T-cell (primary cell): Measurements from ENCODE around the gene SNX33. TPM values are rescaled to one million over a fixed set of nuclear protein-coding genes. Genes with fewer than 3 reads are reported as not detected.
"Not testable (repeated sequence)": the region's sequence is repeated elsewhere in the genome, so short reads cannot be mapped to it uniquely, and the experiment has no call there.

Source experiments
- ATAC-seq, 4 experiments: fragments of 200-7000 bp in 3 of 4; fragments of 150-1000 bp in 1 of 4; cut with Tn5 transposase; replicated peaks in 1 of 4; 1 replicate in 3 of 4; 2 replicates in 1 of 4; pipeline ENCODE4 v1.10.0; 2021; ENCODE audit warnings: moderate library complexity in 3 of 4, mild to moderate bottlenecking in 2 of 4, moderate number of reproducible peaks in 1 of 4
- CTCF ChIA-PET, 2 donors: fragments of 300-600 bp; sonication (Branson Sonifier 250); formaldehyde crosslinking; loops; one replicate each; lab custom pipeline; 2022; ENCODE audit warnings: antibody characterized with exemption in 2 of 2; lab: Charles Lee
- POLR2A ChIA-PET, 2 donors: fragments of 300-600 bp; sonication (Branson Sonifier 250); formaldehyde crosslinking; loops; one replicate each; lab custom pipeline; 2022; ENCODE audit warnings: antibody characterized with exemption in 2 of 2; lab: Charles Lee
- DNase-seq, 35 experiments: peaks; one replicate each; pipeline versions ENCODE4 v3.0.0 to v3.0.0-alpha.2; 2013 to 2023
- H3K27ac ChIP-seq: one replicate; pipeline ENCODE4 v1.5.1; 2013; ENCODE audit warnings: low read length
- H3K27me3 ChIP-seq, 2 experiments: replicated peaks in 1 of 2; 1 replicate in 1 of 2; 2 replicates in 1 of 2; pipeline versions ENCODE4 v1.6.1 to v1.7.0; 2013; ENCODE audit warnings: low read length in 1 of 2, mixed read lengths in 1 of 2; ENCODE audit not compliant: control insufficient read depth in 2 of 2, insufficient read depth in 2 of 2; ENCODE audit errors: extremely low read depth in 1 of 2
- H3K36me3 ChIP-seq, 2 donors: 1 replicate in 1 of 2; 2 replicates in 1 of 2; pipeline versions ENCODE4 v1.6.1 to v1.7.0; 2013; ENCODE audit warnings: low read length in 1 of 2; ENCODE audit not compliant: control insufficient read depth in 2 of 2, insufficient read depth in 1 of 2; ENCODE audit errors: extremely low read depth in 1 of 2
- H3K4me1 ChIP-seq, 2 experiments: 1 replicate in 1 of 2; 2 replicates in 1 of 2; pipeline versions ENCODE4 v1.6.1 to v1.7.0; 2013; ENCODE audit warnings: low read length in 2 of 2, mixed read lengths in 1 of 2; ENCODE audit not compliant: insufficient read depth in 2 of 2, control insufficient read depth in 1 of 2; ENCODE audit errors: extremely low read depth in 1 of 2
- H3K4me3 ChIP-seq, 2 donors: 1 replicate in 1 of 2; 2 replicates in 1 of 2; pipeline versions ENCODE4 v1.5.1 to v1.7.0; 2013; ENCODE audit warnings: mild to moderate bottlenecking in 2 of 2, low read length in 1 of 2, moderate library complexity in 1 of 2; ENCODE audit not compliant: control insufficient read depth in 1 of 2; ENCODE audit errors: extremely low read depth in 1 of 2
- H3K9me3 ChIP-seq: 2 replicates; pipeline ENCODE4 v1.7.0; 2013
- H3K27ac Mint-ChIP-seq, 2 donors: one replicate each; pipeline ENCODE4 v1.8.0; 2020 to 2021; ENCODE audit warnings: mild to moderate bottlenecking in 2 of 2, mixed read lengths in 2 of 2
- H3K27me3 Mint-ChIP-seq, 2 donors: one replicate each; pipeline ENCODE4 v1.8.0; 2021 to 2022; ENCODE audit warnings: mixed read lengths in 2 of 2
- H3K36me3 Mint-ChIP-seq: one replicate; pipeline ENCODE4 v1.8.0; 2021; ENCODE audit warnings: mixed read lengths
- H3K4me1 Mint-ChIP-seq, 3 donors: one replicate each; pipeline ENCODE4 v1.8.0; 2020 to 2022; ENCODE audit warnings: mixed read lengths in 3 of 3, mild to moderate bottlenecking in 1 of 3
- H3K4me3 Mint-ChIP-seq, 3 donors: one replicate each; pipeline ENCODE4 v1.8.0; 2020 to 2022; ENCODE audit warnings: mild to moderate bottlenecking in 3 of 3, mixed read lengths in 3 of 3, moderate library complexity in 3 of 3
- H3K9me3 Mint-ChIP-seq, 3 donors: one replicate each; pipeline ENCODE4 v1.8.0; 2020 to 2022; ENCODE audit warnings: mixed read lengths in 3 of 3
- WGBS: methylation state at CpG from one replicate; pipeline ENCODE4 v1.1.5; 2013; ENCODE audit warnings: missing lambda C conversion rate; ENCODE audit not compliant: insufficient coverage; 5-methylcytosine and 5-hydroxymethylcytosine counted together
- total RNA-seq, 35 experiments: library from RNA in 6 of 35; stranded (reverse) in 6 of 35; fragments of 120-200 nt in 1 of 35; gene quantifications; one replicate each; pipeline versions ENCODE4 v1.2.1 to v1.2.4 and lab custom pipeline; 2013 to 2026

The SNX33 gene
- total RNA-seq, 5 donors from 2014 or later (not counting 1 experiment from before 2014, with no cell fraction given), result 1.4 to 3.4 (median 2.5) TPM

DNA sequence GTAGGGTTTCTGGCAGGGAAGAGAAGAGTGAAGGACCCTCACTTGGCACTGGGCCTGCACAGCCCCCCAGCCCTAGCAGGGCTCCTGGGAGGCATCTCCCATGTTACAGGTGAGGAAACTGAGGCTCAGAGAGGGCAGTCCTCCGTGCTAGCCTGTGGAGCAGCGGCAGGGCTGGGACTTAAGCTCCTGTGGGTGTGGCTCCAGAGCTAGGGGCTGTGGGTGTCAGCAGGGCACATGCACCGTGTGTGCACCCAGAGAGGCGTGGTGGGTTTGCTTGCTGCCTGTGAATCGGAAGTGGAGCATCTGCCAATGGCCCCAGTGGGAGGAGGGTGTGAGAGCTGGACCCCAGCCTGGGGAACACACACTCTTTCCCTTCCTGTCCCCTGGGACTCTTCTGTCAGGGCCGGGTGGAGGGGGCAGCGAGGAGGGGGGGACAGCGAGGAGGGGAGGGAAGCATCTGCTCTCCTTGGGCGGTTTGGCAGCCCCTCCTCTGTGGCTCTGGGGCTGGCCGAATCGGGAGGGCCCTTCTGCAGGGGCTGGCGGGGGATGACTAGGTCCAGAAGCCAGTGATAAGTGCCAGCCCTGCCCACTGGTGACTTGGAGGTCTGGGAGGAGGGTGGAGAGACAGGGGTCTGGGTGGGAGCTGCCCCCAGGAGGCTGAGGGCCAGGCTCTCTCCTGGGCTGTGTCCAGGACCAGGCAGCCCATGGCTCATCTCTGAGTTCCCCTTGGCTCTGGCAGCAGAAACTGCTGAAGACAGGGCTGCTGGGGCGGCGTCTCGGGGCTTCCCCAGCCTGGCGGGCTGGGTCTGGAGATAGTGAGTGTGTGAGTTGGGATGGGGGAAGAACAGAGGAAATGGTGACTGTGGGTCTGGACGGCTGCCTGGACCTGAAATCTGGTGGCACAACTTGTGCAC is 52.5 kb downstream of the SNX33 start:
- POLR2A ChIA-PET, H3K4me3 Mint-ChIP-seq, H3K27ac Mint-ChIP-seq, CTCF ChIA-PET, H3K27ac ChIP-seq, H3K36me3 ChIP-seq, H3K4me3 ChIP-seq, H3K9me3 Mint-ChIP-seq, H3K27me3 Mint-ChIP-seq, H3K9me3 ChIP-seq, H3K36me3 Mint-ChIP-seq: not testable (repeated sequence)
- H3K4me1 Mint-ChIP-seq, result peaks cover 6 to 17% (median 10%) of the 10 kb centered on the region in 3 donors
- ATAC-seq (peak in 3 of 4 experiments; percentile 6 to 53 (median 21)), DNase-seq (peak in 1 of 35 experiments; percentile 27)
- Histone ChIP-seq H3K4me1 (peaks cover 0 to 28% of the 10 kb centered on the region in 2 experiments), H3K27me3 (peaks cover 0 to 17% of the 10 kb centered on the region in 2 experiments)
- WGBS, result 27% methylated on average over 5 of the region's 17 CpGs

DNA sequence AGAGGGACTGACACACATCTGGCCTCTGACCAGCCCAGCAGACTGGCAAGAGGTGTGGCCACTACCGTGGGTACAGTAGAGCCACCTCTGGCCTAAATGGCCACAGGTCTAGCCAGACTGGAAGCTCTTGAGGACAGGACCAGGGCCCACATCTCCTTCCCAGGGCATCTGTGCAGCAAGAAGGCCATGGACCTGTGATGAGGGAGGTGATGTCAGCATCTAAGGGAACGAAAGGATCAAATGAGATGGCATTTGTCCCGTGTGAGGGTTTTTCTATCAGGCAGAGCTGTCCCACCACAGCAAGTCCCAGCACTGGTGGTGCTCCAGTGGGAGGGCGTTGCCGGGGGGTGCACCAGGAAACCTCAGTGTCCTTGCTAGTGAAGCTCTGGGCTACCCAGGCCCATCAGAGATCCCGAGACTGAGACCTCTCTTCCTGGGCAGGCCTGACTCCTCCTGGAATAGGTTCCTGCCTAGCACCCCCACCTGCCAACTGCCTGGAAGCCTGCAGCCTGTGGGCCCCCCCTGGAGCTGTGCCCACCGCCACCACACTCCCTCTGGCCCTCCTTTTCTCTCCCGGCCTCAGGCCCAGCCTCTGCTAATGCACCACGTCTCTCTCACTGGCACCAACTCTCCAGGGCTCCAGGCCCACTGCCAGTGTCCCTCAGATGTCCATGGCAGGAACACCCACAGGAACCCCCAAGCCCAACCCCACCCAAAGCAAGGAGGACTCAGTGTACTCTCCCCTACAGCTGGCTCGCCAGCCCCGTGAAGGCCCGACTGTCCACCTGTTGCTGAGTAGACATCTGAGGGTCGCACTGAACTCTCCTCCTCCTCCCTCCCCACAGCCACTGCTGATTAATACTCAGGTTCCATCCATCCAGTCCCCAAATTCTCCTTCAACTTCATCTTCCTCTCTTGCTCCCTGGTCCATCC is 53.6 kb downstream of the SNX33 start:
- H3K9me3 ChIP-seq, H3K27me3 Mint-ChIP-seq, H3K9me3 Mint-ChIP-seq, H3K4me3 Mint-ChIP-seq, H3K4me3 ChIP-seq, H3K36me3 Mint-ChIP-seq, H3K36me3 ChIP-seq, POLR2A ChIA-PET, ATAC-seq, H3K27ac ChIP-seq, DNase-seq, H3K27ac Mint-ChIP-seq, H3K4me1 Mint-ChIP-seq: not testable (repeated sequence)
- CTCF ChIA-PET, result interaction anchor here in 1 of 2 donors (0.6 kb wide), 1 partner anchor 1171 kb away, joined by 3 read pairs; no protein-coding TSS in a partner anchor
- Histone ChIP-seq H3K27me3 (peaks cover 0 to 13% of the 10 kb centered on the region in 2 experiments), H3K4me1 (peaks cover 0 to 16% of the 10 kb centered on the region in 2 experiments)
- 83% methylated on average over 4 of the region's 13 CpGs for WGBS

DNA sequence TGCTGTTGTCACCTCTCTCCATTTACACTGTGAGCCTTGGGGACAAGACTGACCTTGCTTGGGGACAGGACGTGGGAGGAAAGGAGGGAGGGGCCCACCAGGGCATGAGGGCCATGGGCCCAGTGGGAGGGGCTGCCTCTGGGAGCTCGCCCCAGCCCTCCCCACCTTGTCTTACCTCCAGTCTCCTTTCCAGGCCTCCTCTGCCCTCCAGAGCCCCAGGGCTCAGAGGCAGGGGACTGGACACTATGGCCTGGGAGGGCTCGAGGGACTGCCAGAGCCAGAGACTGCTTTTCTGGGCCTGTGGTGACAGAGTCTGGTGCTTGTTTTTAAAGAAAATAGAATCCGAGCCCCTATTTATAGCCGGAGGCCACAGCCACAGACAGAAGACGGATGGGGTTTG is 54.7 kb downstream of the SNX33 start:
- H3K27ac ChIP-seq, result no peak overlapping the region
- peaks cover 0 to 16% of the 10 kb centered on the region in 2 experiments for H3K4me1 ChIP-seq
- WGBS, result no CpG with 5 or more reads among the region's 6 CpGs
- H3K9me3 ChIP-seq, result no peaks in the 10 kb centered on the region
- POLR2A ChIA-PET, result no interaction called here
- no peaks in the 10 kb centered on the region for H3K36me3 Mint-ChIP-seq
- H3K4me1 Mint-ChIP-seq, result peaks cover 0 to 6% (median 1%) of the 10 kb centered on the region in 3 donors
- DNase-seq (no peak), ATAC-seq (no peak)
- no peaks in the 10 kb centered on the region for H3K9me3 Mint-ChIP-seq
- H3K27me3 ChIP-seq, result peaks cover 0 to 3% of the 10 kb centered on the region in 2 experiments
- H3K4me3 ChIP-seq, result no peak overlapping the region
- no peak overlapping the region for H3K4me3 Mint-ChIP-seq
- no peak overlapping the region for H3K27ac Mint-ChIP-seq
- H3K36me3 ChIP-seq, result no peaks in the 10 kb centered on the region
- H3K27me3 Mint-ChIP-seq, result no peaks in the 10 kb centered on the region
- CTCF ChIA-PET, result no interaction called here

DNA sequence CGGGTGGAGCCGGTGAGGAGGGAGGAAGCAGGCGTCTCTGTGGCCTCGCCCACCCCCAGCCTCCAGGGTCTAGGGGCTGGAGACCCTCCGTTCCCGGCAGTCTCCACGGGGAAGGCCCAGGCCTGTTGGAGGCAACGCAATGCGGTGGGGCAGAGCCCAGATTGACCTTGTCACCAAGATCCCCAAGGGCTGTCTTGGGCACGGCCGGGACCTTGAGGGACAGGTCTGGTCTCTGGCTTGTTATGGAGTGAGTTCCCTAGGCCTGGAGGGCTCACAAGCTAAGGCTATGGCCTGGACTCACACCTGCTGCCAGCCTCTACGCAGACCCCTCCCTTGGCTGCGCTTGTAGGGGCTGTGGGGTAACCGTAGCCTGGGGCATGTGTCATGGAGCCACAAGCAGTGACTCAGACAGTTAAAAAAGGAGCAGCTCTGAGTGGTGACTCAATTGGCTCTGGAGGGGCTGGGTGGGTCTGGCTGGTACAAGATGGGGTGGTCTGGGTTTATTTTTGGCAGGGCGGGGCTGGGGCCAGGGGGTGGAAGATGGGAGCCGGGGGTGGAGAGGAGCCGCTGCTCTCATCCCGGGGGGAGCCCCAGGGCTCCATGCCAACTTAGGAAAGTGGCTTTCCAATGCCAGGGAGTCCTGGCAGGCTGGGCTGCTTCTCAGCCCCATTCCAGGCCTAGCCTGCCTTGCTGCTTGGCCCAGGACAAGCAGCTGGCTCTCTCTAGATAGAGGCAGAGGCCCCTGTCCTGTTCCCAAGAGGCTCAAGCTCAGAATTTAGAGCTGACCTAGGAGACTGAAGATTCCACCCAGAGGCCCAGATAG is 55.9 kb downstream of the SNX33 start:
- H3K27me3 Mint-ChIP-seq, CTCF ChIA-PET, H3K27ac ChIP-seq, H3K9me3 ChIP-seq, H3K9me3 Mint-ChIP-seq, ATAC-seq, POLR2A ChIA-PET, H3K36me3 Mint-ChIP-seq, H3K27me3 ChIP-seq, H3K4me1 Mint-ChIP-seq, H3K36me3 ChIP-seq, H3K4me3 ChIP-seq, DNase-seq, H3K4me3 Mint-ChIP-seq, H3K27ac Mint-ChIP-seq: not testable (repeated sequence)
- peaks cover 0 to 16% of the 10 kb centered on the region in 2 experiments for H3K4me1 ChIP-seq
- no CpG with 5 or more reads among the region's 18 CpGs for WGBS

DNA sequence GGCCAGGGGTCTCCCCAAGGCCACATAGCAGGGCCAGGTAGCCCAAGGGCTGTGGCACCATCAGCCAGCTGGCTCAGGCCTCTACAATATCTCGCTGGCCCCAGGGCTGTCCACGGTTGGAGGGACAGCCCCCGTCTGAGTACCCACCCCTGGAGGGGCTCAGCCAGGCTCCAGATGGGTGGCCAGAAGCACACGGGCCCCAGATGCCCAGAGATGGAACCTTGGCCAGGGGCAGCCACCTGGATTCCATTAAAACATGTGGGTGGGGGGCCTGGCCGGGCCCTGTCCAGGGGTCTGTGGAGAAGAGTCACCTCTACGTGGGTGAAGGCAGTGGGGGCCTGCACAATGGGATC is 56.5 kb downstream of the SNX33 start:
- Mint-ChIP-seq H3K27ac (no peak overlapping the region), H3K9me3 (no peaks in the 10 kb centered on the region), H3K36me3 (no peaks in the 10 kb centered on the region), H3K4me1 (peaks cover 0 to 3% (median 1%) of the 10 kb centered on the region in 3 donors), H3K27me3 (no peaks in the 10 kb centered on the region), H3K4me3 (no peak overlapping the region)
- Histone ChIP-seq H3K27ac (no peak overlapping the region), H3K27me3 (peaks cover 0 to 2% of the 10 kb centered on the region in 2 experiments), H3K4me1 (peaks cover 0 to 13% of the 10 kb centered on the region in 2 experiments), H3K9me3 (no peaks in the 10 kb centered on the region), H3K36me3 (no peaks in the 10 kb centered on the region), H3K4me3 (no peak overlapping the region)
- ATAC-seq (no peak), DNase-seq (no peak)
- ChIA-PET POLR2A (no interaction called here), CTCF (no interaction called here)
- 81% methylated on average over 6 of the region's 6 CpGs for WGBS

DNA sequence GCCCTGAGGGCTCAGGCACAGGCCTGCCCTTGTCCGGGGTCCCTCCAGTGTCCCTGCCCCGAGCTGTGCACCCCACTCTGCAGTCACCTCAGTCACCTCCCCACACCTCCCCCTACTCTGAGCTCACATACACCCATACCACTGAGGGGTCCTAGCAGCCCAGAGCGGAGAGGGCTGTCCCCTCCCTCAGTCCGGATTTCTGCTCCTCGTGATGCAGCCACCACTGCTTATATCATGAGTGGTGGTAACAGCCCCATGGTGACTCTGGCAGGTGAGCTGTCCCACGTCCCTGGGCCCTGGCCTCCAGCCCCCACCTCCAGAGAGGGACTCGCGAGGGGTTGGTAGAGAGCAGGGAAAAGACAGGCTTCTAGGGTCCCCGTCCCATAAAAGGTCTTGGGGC is 56.9 kb downstream of the SNX33 start:
- Histone ChIP-seq H3K4me1 (peaks cover 0 to 9% of the 10 kb centered on the region in 2 experiments), H3K27ac (no peak overlapping the region), H3K27me3 (no peaks in the 10 kb centered on the region), H3K36me3 (no peaks in the 10 kb centered on the region), H3K9me3 (no peaks in the 10 kb centered on the region), H3K4me3 (no peak overlapping the region)
- Mint-ChIP-seq H3K4me3 (no peak overlapping the region), H3K4me1 (no peaks in the 10 kb centered on the region), H3K27me3 (no peaks in the 10 kb centered on the region), H3K9me3 (no peaks in the 10 kb centered on the region), H3K27ac (no peak overlapping the region), H3K36me3 (no peaks in the 10 kb centered on the region)
- DNase-seq (no peak), ATAC-seq (no peak)
- WGBS, result 92% methylated on average over 2 of the region's 9 CpGs
- ChIA-PET POLR2A (no interaction called here), CTCF (no interaction called here)
